Measurements from ENCODE around the gene LRP10.

GRCh38 chr14:22898302-22899090 lies 27.0 kb downstream of the LRP10 start:
- no peak for TF ChIP-seq BHLHE40 (IDR thresholded peaks at IDR 0.05; ENCODE audit: borderline replicate concordance)
- no peak for TF ChIP-seq SUZ12 (IDR thresholded peaks at IDR 0.05)

Data from HEK293T (cell line).